Upper lobe of left lung (tissue), 4 donors: ENCODE data around the gene KMT5B.

Experiments
- CTCF ChIP-seq, 6 experiments: fragments of 450-650 bp in 4 of 6; fragments of 200-600 bp in 2 of 6; sonication (generic) in 2 of 6; IDR thresholded peaks; one replicate each; pipeline ENCODE4 v1.5.1; 2016 to 2019; ENCODE audit warnings: antibody characterized with exemption in 6 of 6
- POLR2A ChIP-seq, 4 donors: fragments of 450-650 bp; IDR thresholded peaks; one replicate each; pipeline ENCODE4 v1.5.1; 2016 to 2017; ENCODE audit warnings: antibody characterized with exemption in 4 of 4, mild to moderate bottlenecking in 2 of 4
- POLR2AphosphoS5 ChIP-seq, 2 donors: sonication (generic); formaldehyde crosslinking; IDR thresholded peaks; one replicate each; pipeline ENCODE4 v1.5.1; 2017; ENCODE audit warnings: antibody characterized with exemption in 2 of 2

- TF ChIP-seq CTCF (IDR thresholded peaks at IDR 0.05) (no peak), POLR2AphosphoS5 (IDR thresholded peaks at IDR 0.05) (no peak), POLR2A (IDR thresholded peaks at IDR 0.05) (no peak)
Measured at GRCh38 chr11:68142028-68142412, 71.1 kb downstream of the KMT5B start.
